Calu3 (cell line): ENCODE measurements around the gene ASZ1. TPM values are rescaled to one million over a fixed set of nuclear protein-coding genes. Genes with fewer than 3 reads are reported as not detected.

Experiments used
- BruUV-seq: library from RNA; stranded (reverse); fragments of 400-500 nt; replicated peaks from 2 replicates; lab custom pipeline; 2021; lab: Mats Ljungman, UMichigan
- CTCF ChIA-PET: fragments of 300-600 bp; sonication (Branson Sonifier 250); formaldehyde crosslinking; loops from one replicate; lab custom pipeline; 2022; ENCODE audit warnings: antibody characterized with exemption; lab: Charles Lee
- DNase-seq: peaks from one replicate; pipeline ENCODE4 v3.0.0; 2022
- H3K27ac Mint-ChIP-seq: one replicate; pipeline ENCODE4 v1.8.0; 2022; ENCODE audit warnings: mixed read lengths; ENCODE audit not compliant: unreplicated experiment
- H3K27me3 Mint-ChIP-seq: one replicate; pipeline ENCODE4 v1.8.0; 2022; ENCODE audit warnings: mixed read lengths; ENCODE audit not compliant: unreplicated experiment
- H3K36me3 Mint-ChIP-seq: one replicate; pipeline ENCODE4 v1.8.0; 2022; ENCODE audit warnings: mild to moderate bottlenecking, moderate library complexity, mixed read lengths; ENCODE audit not compliant: insufficient read depth, unreplicated experiment
- H3K4me1 Mint-ChIP-seq: one replicate; pipeline ENCODE4 v1.8.0; 2022; ENCODE audit warnings: mild to moderate bottlenecking, low read depth, mixed read lengths; ENCODE audit not compliant: unreplicated experiment
- H3K4me3 Mint-ChIP-seq: one replicate; pipeline ENCODE4 v1.8.0; 2022; ENCODE audit warnings: mild to moderate bottlenecking, low read depth, moderate library complexity, mixed read lengths; ENCODE audit not compliant: unreplicated experiment
- H3K9me3 Mint-ChIP-seq: one replicate; pipeline ENCODE4 v1.8.0; 2022; ENCODE audit warnings: low read depth, mixed read lengths; ENCODE audit not compliant: unreplicated experiment
- CTCF ChIP-seq: fragments of 200-600 bp; IDR thresholded peaks from one replicate; pipeline ENCODE4 v1.8.0; 2022; ENCODE audit warnings: antibody characterized with exemption; ENCODE audit not compliant: unreplicated experiment
- intact Hi-C: fragments of 100-400 bp; cut with micrococcal nuclease; formaldehyde crosslinking; loops from one replicate; pipeline ENCODE4 v1.10.0; 2022; ENCODE audit not compliant: unreplicated experiment
- total RNA-seq: library from RNA; stranded (reverse); gene quantifications from 2 replicates; pipeline ENCODE4 v1.2.3, GENCODE V29; 2022

Gene ASZ1
- total RNA-seq, 1 experiment from 2014 or later: not detected

GRCh38 chr7:117389871-117390270, 37.4 kb downstream of the ASZ1 start:
- H3K27ac Mint-ChIP-seq: no peak overlapping the region
- intact Hi-C loops: loop anchor here (5.0 kb wide), 2 partner anchors 403 to 1218 kb away; no protein-coding TSS in a partner anchor
- no peak for TF ChIP-seq CTCF
- no peaks in the 10 kb centered on the region for H3K27me3 Mint-ChIP-seq
- no TSS peak for BruUV-seq
- CTCF ChIA-PET: no interaction called here
- peaks cover 11% of the 10 kb centered on the region for H3K9me3 Mint-ChIP-seq
- DNase-seq: no peak
- H3K36me3 Mint-ChIP-seq: no peaks in the 10 kb centered on the region
- peaks cover 16% of the 10 kb centered on the region for H3K4me1 Mint-ChIP-seq
- H3K4me3 Mint-ChIP-seq: no peak overlapping the region

- TF ChIP-seq CTCF: no peak
- Mint-ChIP-seq H3K4me1 (no peaks in the 10 kb centered on the region), H3K27me3 (no peaks in the 10 kb centered on the region), H3K27ac (no peak overlapping the region), H3K9me3 (peaks cover 6% of the 10 kb centered on the region), H3K4me3 (no peak overlapping the region), H3K36me3 (no peaks in the 10 kb centered on the region)
- no TSS peak for BruUV-seq
- no peak for DNase-seq
- intact Hi-C loops: loop anchor here (5.0 kb wide), 2 partner anchors 399 to 1214 kb away; no protein-coding TSS in a partner anchor
- CTCF ChIA-PET: no interaction called here
These were observed 41.1 kb downstream of the ASZ1 start for GRCh38 chr7:117386110-117386706.

GRCh38 chr7:117385363-117386109, 41.8 kb downstream of the ASZ1 start:
- CTCF ChIA-PET: no interaction called here
- DNase-seq: no peak

More at GRCh38 chr7:117385363-117386109, 41.8 kb downstream of the ASZ1 start:
- Mint-ChIP-seq H3K9me3 (peaks cover 6% of the 10 kb centered on the region), H3K27ac (no peak overlapping the region), H3K4me3 (no peak overlapping the region), H3K36me3 (no peaks in the 10 kb centered on the region), H3K4me1 (no peaks in the 10 kb centered on the region), H3K27me3 (no peaks in the 10 kb centered on the region)
- intact Hi-C loops: loop anchor here (1.0 to 5.0 kb wide), 4 partner anchors 73 to 1213 kb away; no protein-coding TSS in a partner anchor
- no peak for TF ChIP-seq CTCF
- no TSS peak for BruUV-seq
